T follicular helper cell (primary cell): ENCODE data around the gene CACNA2D3.

Experiments used
- DNase-seq: peaks from one replicate; pipeline ENCODE4 v3.0.0-alpha.2; 2020; ENCODE audit warnings: low read depth

The CACNA2D3 gene

GRCh38 chr3:54681706-54682105 lies 559.4 kb downstream of the CACNA2D3 start:
- DNase-seq, result no peak

GRCh38 chr3:54685213-54685612 lies 562.9 kb downstream of the CACNA2D3 start:
- DNase-seq, result no peak

GRCh38 chr3:54691289-54691771 lies 569.0 kb downstream of the CACNA2D3 start:
- no peak for DNase-seq

- no peak for DNase-seq
Measured at GRCh38 chr3:54696313-54696712, 574.0 kb downstream of the CACNA2D3 start.

- no peak for DNase-seq
Measured at GRCh38 chr3:54698054-54698453, 575.7 kb downstream of the CACNA2D3 start.

GRCh38 chr3:54703923-54704322 lies 581.6 kb downstream of the CACNA2D3 start:
- no peak for DNase-seq

- DNase-seq, result no peak
Measured at GRCh38 chr3:54705730-54706129, 583.4 kb downstream of the CACNA2D3 start.

- DNase-seq, result no peak
Measured at GRCh38 chr3:54706738-54707137, 584.4 kb downstream of the CACNA2D3 start.

GRCh38 chr3:54709785-54710184 lies 587.4 kb downstream of the CACNA2D3 start:
- no peak for DNase-seq

GRCh38 chr3:54710954-54711353 lies 588.6 kb downstream of the CACNA2D3 start:
- no peak for DNase-seq

- DNase-seq, result no peak
Measured at GRCh38 chr3:54712539-54712938, 590.2 kb downstream of the CACNA2D3 start.

- no peak for DNase-seq
Measured at GRCh38 chr3:54713031-54713430, 590.7 kb downstream of the CACNA2D3 start.

GRCh38 chr3:54713455-54713854 lies 591.1 kb downstream of the CACNA2D3 start:
- DNase-seq, result no peak

GRCh38 chr3:54714035-54714434 lies 591.7 kb downstream of the CACNA2D3 start:
- DNase-seq, result no peak

GRCh38 chr3:54717506-54717905 lies 595.2 kb downstream of the CACNA2D3 start:
- DNase-seq, result no peak

GRCh38 chr3:54719914-54720313 lies 597.6 kb downstream of the CACNA2D3 start:
- no peak for DNase-seq

- DNase-seq, result no peak
Measured at GRCh38 chr3:54720604-54721003, 598.3 kb downstream of the CACNA2D3 start.

- DNase-seq, result no peak
Measured at GRCh38 chr3:54731732-54732445, 609.5 kb downstream of the CACNA2D3 start.

- DNase-seq, result no peak
Measured at GRCh38 chr3:54733106-54734006, 611.0 kb downstream of the CACNA2D3 start.

GRCh38 chr3:54736459-54736858 lies 614.1 kb downstream of the CACNA2D3 start:
- DNase-seq, result no peak

- DNase-seq, result no peak
Measured at GRCh38 chr3:54743755-54744154, 621.4 kb downstream of the CACNA2D3 start.

- no peak for DNase-seq
Measured at GRCh38 chr3:54744291-54744690, 621.9 kb downstream of the CACNA2D3 start.

GRCh38 chr3:54745843-54746242 lies 623.5 kb downstream of the CACNA2D3 start:
- DNase-seq, result no peak
